Duodenal mucosa (tissue), 2 donors: ENCODE data around the gene LATS2.
"Not testable (repeated sequence)": the region's sequence is repeated elsewhere in the genome, so short reads cannot be mapped to it uniquely, and the experiment has no call there.

ENCODE experiments used
- H3K27ac ChIP-seq: one replicate; pipeline ENCODE4 v1.7.0; 2013; ENCODE audit warnings: low read depth, low read length
- H3K27me3 ChIP-seq, 2 donors: one replicate each; pipeline ENCODE4 v1.7.0; 2013; ENCODE audit warnings: low read length in 2 of 2, control low read depth in 1 of 2; ENCODE audit not compliant: insufficient read depth in 2 of 2, control insufficient read depth in 1 of 2
- H3K36me3 ChIP-seq, 2 donors: one replicate each; pipeline ENCODE4 v1.7.0; 2013; ENCODE audit warnings: low read length in 2 of 2, control low read depth in 1 of 2; ENCODE audit not compliant: insufficient read depth in 2 of 2, control insufficient read depth in 1 of 2
- H3K4me1 ChIP-seq, 2 donors: one replicate each; pipeline ENCODE4 v1.7.0; 2013; ENCODE audit warnings: low read length in 2 of 2, control low read depth in 1 of 2; ENCODE audit not compliant: insufficient read depth in 2 of 2, control insufficient read depth in 1 of 2
- H3K4me3 ChIP-seq, 2 donors: one replicate each; pipeline ENCODE4 v1.7.0; 2013; ENCODE audit warnings: low read length in 2 of 2, low read depth in 1 of 2
- H3K9ac ChIP-seq, 2 donors: one replicate each; pipeline ENCODE4 v1.7.0; 2013; ENCODE audit warnings: low read length in 2 of 2, low read depth in 1 of 2
- H3K9me3 ChIP-seq, 2 donors: one replicate each; pipeline ENCODE4 v1.7.0; 2013; ENCODE audit warnings: low read length in 2 of 2, control low read depth in 1 of 2; ENCODE audit not compliant: control insufficient read depth in 1 of 2

LATS2 gene

DNA sequence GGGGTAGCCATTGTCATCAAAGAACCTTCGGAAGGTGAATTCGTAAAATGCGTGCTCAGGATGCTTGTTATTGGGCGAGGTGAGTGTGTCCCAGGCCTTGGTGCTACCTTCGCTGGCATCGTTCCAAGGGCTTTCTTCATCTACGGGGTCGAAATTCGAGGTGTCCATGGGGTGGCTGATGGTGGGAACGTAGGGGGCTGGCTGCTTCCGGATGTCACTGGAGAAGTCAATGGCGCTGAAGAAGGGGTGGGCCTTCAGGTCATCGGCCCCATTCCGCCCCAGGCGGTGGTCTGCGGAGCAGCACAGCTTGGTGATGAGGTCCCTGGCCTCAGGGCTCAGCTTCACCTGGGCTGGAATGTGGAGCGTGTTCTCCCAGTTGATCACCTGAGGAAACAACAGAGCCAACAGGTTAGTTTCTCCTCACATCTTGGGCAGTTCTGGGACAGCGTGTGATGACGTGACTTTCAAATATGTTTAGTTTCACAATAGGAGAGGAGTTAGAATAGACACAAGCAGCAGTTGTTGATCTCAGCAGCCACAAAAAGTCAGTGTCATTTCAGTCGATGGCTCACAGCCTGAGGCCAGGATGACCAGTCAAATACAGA, 86.3 kb downstream of the LATS2 start:
- H3K9me3 ChIP-seq = no peaks in the 10 kb centered on the region
- H3K27me3 ChIP-seq = no peaks in the 10 kb centered on the region

DNA sequence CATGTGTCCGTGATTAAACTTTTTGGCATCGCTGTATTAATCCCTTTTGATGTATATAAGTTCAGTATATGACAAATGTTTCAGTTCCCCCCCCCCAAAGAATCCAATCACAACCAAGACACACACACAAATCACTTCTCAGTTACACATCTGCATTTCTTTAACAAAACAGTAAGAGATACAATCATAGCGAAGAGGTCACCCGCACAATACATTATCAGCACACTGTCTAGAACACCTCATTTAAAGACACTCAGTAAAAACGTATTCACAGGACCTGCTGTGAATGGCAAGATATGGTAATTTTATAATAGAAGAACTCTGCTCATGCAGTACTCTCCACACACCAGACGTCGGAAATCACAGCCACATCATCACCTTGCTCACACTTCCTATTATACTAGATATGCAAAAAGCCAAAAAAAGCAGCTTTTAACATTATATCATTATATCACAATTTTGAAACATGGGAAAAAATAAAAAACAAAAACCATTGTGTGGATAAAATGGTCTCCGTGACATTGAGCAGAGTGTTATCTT, 87.4 kb downstream of the LATS2 start:
- Histone ChIP-seq H3K36me3 (peaks cover 0 to 11% of the 10 kb centered on the region in 2 donors), H3K4me1 (no peaks in the 10 kb centered on the region), H3K27me3 (no peaks in the 10 kb centered on the region), H3K9me3 (no peaks in the 10 kb centered on the region), H3K4me3 (no peak overlapping the region), H3K27ac (no peak overlapping the region), H3K9ac (no peak overlapping the region)

More for the DNA sequence above, 86.3 kb downstream of the LATS2 start:
- Histone ChIP-seq H3K9ac (no peak overlapping the region), H3K36me3 (peaks cover 0 to 11% of the 10 kb centered on the region in 2 donors), H3K27ac (no peak overlapping the region), H3K4me1 (no peaks in the 10 kb centered on the region), H3K4me3 (no peak overlapping the region)

DNA sequence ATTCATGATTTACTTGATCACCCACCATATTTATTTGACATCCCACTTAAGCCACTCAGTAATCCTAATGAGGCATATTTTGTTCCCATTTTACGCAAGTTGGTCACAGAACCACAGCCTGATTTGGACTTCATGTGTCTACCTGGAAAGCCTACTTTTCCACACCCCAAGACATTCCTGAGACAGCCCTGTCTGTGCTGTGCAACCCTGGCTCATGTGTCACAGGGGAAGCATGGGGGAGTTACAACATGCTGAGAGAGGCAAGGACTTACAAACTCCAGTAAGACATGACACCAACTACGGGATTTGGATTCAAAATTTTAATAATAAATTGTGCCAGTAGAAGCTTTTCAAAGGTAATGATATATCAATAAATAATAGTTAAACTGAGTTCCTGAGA, 88.7 kb downstream of the LATS2 start:
- Histone ChIP-seq H3K27ac (no peak overlapping the region), H3K9ac (no peak overlapping the region), H3K4me3 (no peak overlapping the region), H3K27me3 (no peaks in the 10 kb centered on the region), H3K9me3 (no peaks in the 10 kb centered on the region), H3K36me3 (peaks cover 0 to 11% of the 10 kb centered on the region in 2 donors), H3K4me1 (no peaks in the 10 kb centered on the region)

DNA sequence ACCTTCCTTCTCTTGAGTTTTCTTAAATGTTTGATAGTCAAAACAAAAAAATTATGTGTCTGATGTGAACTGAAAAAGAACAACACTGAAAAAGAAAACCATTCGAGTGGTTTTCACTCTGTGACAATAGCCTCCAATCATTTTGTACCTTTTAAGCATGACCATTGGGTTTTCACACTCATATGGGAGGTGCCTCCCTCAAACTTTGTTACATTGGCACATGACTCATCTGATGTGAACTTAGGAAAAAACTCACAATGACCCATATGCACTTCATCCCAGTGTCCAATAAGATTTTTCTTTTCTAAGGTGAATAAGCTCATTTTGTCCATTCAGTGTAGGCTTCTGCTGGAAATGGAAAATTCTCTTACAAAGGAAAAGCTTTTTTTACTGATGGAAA, 92.2 kb downstream of the LATS2 start:
- no peak overlapping the region for H3K9ac ChIP-seq
- no peaks in the 10 kb centered on the region for H3K4me1 ChIP-seq
- no peak overlapping the region for H3K27ac ChIP-seq
- no peak overlapping the region for H3K4me3 ChIP-seq
- peaks cover 0 to 4% of the 10 kb centered on the region in 2 donors for H3K36me3 ChIP-seq
- no peaks in the 10 kb centered on the region for H3K9me3 ChIP-seq
- H3K27me3 ChIP-seq = no peaks in the 10 kb centered on the region

DNA sequence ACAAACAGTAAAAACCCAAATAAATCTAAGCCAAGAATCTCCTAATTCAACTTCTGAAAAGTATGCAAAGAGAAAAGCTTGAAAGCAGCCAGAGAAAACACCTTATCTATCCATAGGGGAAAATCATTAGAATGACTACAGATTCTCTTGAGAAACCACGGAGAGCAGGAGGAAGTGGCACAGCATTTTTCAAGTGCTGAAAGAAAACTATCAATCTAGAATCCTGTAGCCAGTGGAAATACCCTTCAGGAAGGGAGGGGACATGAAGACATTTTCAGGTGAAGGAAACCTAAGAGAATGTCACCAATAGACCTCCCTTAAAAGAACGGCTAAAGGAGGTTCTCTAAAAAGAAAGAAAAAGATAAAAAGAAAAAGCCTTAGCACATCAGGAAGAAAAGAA, 92.6 kb downstream of the LATS2 start:
- no peak overlapping the region for H3K9ac ChIP-seq

DNA sequence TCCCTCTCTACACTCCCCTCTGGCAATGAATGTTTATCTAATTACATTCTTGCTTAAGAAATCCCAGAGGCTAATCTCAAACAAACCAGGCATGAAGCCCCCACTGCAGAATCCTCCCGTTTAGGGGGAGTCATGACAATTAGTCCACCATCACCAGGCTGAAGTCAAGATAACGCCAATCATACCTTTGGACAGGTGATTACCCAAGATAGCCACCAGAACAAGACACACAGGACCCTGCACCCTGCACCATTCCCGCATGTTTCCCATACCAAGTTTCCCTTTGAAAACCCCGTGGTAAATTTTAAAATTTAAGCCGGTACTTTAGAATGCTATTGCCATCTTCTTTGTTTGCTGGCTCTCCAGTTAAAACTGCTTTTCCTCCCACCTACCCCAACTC, 94.0 kb downstream of the LATS2 start:
- H3K27me3 ChIP-seq = no peaks in the 10 kb centered on the region
- no peak overlapping the region for H3K4me3 ChIP-seq
- no peaks in the 10 kb centered on the region for H3K9me3 ChIP-seq
- H3K27ac ChIP-seq = no peak overlapping the region
- H3K36me3 ChIP-seq = no peaks in the 10 kb centered on the region
- no peak overlapping the region for H3K9ac ChIP-seq
- H3K4me1 ChIP-seq = no peaks in the 10 kb centered on the region

More for the DNA sequence above, 92.6 kb downstream of the LATS2 start:
- Histone ChIP-seq H3K4me1 (no peaks in the 10 kb centered on the region), H3K4me3 (no peak overlapping the region), H3K27ac (no peak overlapping the region), H3K36me3 (peaks cover 0 to 4% of the 10 kb centered on the region in 2 donors), H3K27me3 (no peaks in the 10 kb centered on the region), H3K9me3 (no peaks in the 10 kb centered on the region)

DNA sequence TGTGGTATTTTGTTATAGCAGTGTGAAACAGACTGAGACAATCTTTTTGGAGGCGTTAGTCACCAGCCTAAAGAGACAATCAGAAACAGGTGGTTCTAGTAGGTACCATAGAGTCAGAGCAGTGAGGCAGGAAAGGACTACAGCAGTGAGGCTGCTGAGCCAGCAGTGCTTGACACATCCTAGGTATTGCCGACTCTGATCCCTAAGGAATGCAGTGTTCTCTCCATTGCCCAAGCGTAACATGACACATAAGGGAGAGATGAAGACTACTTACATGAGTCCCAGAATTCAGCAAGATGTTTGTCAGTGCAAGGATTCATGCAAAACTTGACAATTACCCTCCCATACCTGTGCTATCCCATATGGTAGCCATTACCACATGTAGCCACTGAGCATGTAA, 96.5 kb downstream of the LATS2 start:
- Histone ChIP-seq H3K27ac (no peak overlapping the region), H3K4me1 (no peaks in the 10 kb centered on the region), H3K9me3 (no peaks in the 10 kb centered on the region), H3K9ac (no peak overlapping the region), H3K36me3 (no peaks in the 10 kb centered on the region), H3K4me3 (no peak overlapping the region), H3K27me3 (no peaks in the 10 kb centered on the region)

DNA sequence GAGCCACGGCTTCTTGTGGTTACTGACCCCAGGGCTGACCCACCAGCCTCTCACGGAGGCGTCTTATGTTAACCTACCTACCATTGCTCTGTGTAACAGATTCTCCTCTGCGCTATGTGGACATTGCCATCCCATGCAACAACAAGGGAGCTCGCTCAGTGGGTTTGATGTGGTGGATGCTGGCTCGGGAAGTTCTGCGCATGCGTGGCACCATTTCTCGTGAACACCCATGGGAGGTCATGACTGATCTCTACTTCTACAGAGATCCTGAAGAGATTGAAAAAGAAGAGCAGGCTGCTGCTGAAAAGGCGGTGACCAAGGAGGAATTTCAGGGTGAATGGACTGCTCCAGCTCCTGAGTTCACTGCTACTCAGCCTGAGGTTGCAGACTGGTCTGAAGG, 99.7 kb downstream of the LATS2 start:
- H3K36me3 ChIP-seq, H3K4me3 ChIP-seq, H3K4me1 ChIP-seq, H3K9me3 ChIP-seq, H3K9ac ChIP-seq, H3K27ac ChIP-seq, H3K27me3 ChIP-seq: not testable (repeated sequence)

DNA sequence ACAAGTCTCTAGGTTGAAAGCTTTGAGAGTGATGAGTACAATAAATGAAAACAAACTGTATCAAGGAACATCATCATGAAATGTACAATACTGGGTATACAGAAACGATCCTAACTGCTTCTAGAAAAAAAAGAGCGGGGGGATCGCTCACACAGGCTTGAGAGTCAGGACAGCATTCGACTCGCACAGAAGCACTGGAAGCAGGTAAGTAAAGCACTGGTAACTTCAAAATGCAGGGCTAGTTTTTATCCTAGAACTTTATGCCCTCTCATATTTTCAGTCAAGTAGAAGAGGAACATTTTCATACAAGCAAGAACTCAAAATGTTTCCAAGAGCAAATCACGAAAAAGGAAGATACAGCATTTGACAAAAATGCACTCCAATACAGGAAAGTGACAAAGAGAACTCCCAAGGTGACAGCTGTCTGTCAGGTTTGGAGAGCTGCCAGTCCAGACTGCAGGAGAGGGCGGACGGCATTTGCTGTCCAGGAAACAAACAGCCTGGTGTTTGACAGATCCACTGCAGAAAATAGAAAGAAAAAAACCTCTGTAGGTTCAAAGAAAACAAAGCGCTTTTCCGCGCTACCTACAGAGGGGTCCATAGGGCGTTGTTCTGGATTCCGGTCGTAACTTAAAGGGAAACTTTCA, 100.6 kb downstream of the LATS2 start:
- Histone ChIP-seq H3K4me1 (no peaks in the 10 kb centered on the region), H3K27ac (no peak overlapping the region), H3K4me3 (no peak overlapping the region), H3K9ac (no peak overlapping the region), H3K9me3 (no peaks in the 10 kb centered on the region), H3K36me3 (no peaks in the 10 kb centered on the region), H3K27me3 (no peaks in the 10 kb centered on the region)

DNA sequence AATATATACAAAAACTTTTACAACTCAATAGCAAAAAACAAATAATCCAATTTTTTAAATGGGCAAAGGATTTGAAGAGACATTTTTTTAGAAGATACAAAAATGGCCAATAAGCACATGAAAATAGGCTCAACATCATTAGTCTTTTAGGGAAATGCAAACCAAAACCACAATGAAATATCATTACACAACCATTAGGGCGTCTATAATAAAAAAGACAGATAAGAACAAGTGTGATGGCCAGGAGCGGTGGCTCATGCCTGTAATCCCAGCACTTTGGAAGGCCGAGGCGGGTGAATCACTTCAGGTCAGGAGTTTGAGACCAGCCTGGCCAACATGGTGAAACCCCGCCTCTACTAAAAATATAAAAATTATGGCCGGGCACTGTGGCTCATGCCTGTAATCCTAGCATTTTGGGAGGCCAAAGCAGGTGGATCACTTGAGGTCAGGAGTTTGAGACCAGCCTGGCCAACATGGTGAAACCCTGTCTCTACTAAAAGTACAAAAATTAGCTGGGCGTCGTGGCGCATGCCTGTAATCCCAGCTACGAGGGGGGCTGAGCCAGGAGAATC, 104.3 kb downstream of the LATS2 start:
- H3K9me3 ChIP-seq, H3K4me1 ChIP-seq, H3K4me3 ChIP-seq, H3K27ac ChIP-seq, H3K36me3 ChIP-seq, H3K27me3 ChIP-seq, H3K9ac ChIP-seq: not testable (repeated sequence)
